Measurements from ENCODE around the gene CWC15. TPM values are rescaled to one million over a fixed set of nuclear protein-coding genes. Genes with fewer than 3 reads are reported as not detected.
"Not testable (repeated sequence)": the region's sequence is repeated elsewhere in the genome, so short reads cannot be mapped to it uniquely, and the experiment has no call there.

CWC15 gene
- total RNA-seq, 1 experiment from 2014 or later: 58.9 TPM

GRCh38 chr11:94954753-94955152 is 18.6 kb downstream of the CWC15 start:
- no peak for DNase-seq (ENCODE audit: low read depth)

- DNase-seq (ENCODE audit: low read depth): peak; percentile 47
Measured at GRCh38 chr11:94948070-94948617, 25.2 kb downstream of the CWC15 start.

GRCh38 chr11:94946812-94947211 is 26.5 kb downstream of the CWC15 start:
- no peak for DNase-seq (ENCODE audit: low read depth)

- DNase-seq (ENCODE audit: low read depth): no peak
Measured at GRCh38 chr11:94941131-94941530, 32.2 kb downstream of the CWC15 start.

- no peak for DNase-seq (ENCODE audit: low read depth)
Measured at GRCh38 chr11:94939346-94939745, 34.0 kb downstream of the CWC15 start.

GRCh38 chr11:94938095-94939055 is 35.0 kb downstream of the CWC15 start:
- peak; percentile 42 for DNase-seq (ENCODE audit: low read depth)

- DNase-seq (ENCODE audit: low read depth): no peak
Measured at GRCh38 chr11:94934846-94935245, 38.5 kb downstream of the CWC15 start.

- DNase-seq (ENCODE audit: low read depth): no peak
Measured at GRCh38 chr11:94934362-94934761, 39.0 kb downstream of the CWC15 start.

- peak; percentile 52 for DNase-seq (ENCODE audit: low read depth)
Measured at GRCh38 chr11:94933223-94934130, 39.9 kb downstream of the CWC15 start.

GRCh38 chr11:94932503-94932902 is 40.9 kb downstream of the CWC15 start:
- DNase-seq (ENCODE audit: low read depth): no peak

GRCh38 chr11:94932072-94932471 is 41.3 kb downstream of the CWC15 start:
- not testable (repeated sequence) for DNase-seq (ENCODE audit: low read depth)

- DNase-seq (ENCODE audit: low read depth): no peak
Measured at GRCh38 chr11:94928117-94928990, 45.0 kb downstream of the CWC15 start.

- DNase-seq (ENCODE audit: low read depth): peak; percentile 35
Measured at GRCh38 chr11:94926698-94927237, 46.6 kb downstream of the CWC15 start.

- DNase-seq (ENCODE audit: low read depth): peak; percentile 6
Measured at GRCh38 chr11:94926271-94926625, 47.1 kb downstream of the CWC15 start.

GRCh38 chr11:94925422-94926270 is 47.7 kb downstream of the CWC15 start:
- no peak for DNase-seq (ENCODE audit: low read depth)

- DNase-seq (ENCODE audit: low read depth): no peak
Measured at GRCh38 chr11:94924612-94925011, 48.7 kb downstream of the CWC15 start.

- no peak for DNase-seq (ENCODE audit: low read depth)
Measured at GRCh38 chr11:94924171-94924572, 49.2 kb downstream of the CWC15 start.

GRCh38 chr11:94923004-94923334 is 50.4 kb downstream of the CWC15 start:
- DNase-seq (ENCODE audit: low read depth): no peak

- no peak for DNase-seq (ENCODE audit: low read depth)
Measured at GRCh38 chr11:94922321-94923003, 50.9 kb downstream of the CWC15 start.
